ENCODE data around the gene ADAMTS8. TPM values are rescaled to one million over a fixed set of nuclear protein-coding genes. Genes with fewer than 3 reads are reported as not detected.

ADAMTS8 gene
- total RNA-seq, 1 donor = 2.6 TPM

GRCh38 chr11:130358398-130358797 is 70.0 kb downstream of the ADAMTS8 start:
- H3K4me3 ChIP-seq (ENCODE audit: low read depth, low read length) = no peak overlapping the region
- TF ChIP-seq, protein P1, sequence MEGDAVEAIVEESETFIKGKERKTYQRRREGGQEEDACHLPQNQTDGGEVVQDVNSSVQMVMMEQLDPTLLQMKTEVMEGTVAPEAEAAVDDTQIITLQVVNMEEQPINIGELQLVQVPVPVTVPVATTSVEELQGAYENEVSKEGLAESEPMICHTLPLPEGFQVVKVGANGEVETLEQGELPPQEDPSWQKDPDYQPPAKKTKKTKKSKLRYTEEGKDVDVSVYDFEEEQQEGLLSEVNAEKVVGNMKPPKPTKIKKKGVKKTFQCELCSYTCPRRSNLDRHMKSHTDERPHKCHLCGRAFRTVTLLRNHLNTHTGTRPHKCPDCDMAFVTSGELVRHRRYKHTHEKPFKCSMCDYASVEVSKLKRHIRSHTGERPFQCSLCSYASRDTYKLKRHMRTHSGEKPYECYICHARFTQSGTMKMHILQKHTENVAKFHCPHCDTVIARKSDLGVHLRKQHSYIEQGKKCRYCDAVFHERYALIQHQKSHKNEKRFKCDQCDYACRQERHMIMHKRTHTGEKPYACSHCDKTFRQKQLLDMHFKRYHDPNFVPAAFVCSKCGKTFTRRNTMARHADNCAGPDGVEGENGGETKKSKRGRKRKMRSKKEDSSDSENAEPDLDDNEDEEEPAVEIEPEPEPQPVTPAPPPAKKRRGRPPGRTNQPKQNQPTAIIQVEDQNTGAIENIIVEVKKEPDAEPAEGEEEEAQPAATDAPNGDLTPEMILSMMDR (IDR thresholded peaks at IDR 0.05; ENCODE audit: insufficient read depth, low read length) = no peak
- no peak for DNase-seq (ENCODE audit: low read depth)

Other genes with a start within 250 kb of the ADAMTS8 start
- 24.8 and 45.8 TPM in 2 replicates for gene ZBTB44, start 113.7 kb downstream of the ADAMTS8 start, total RNA-seq (ENCODE audit: low replicate concordance)
- gene ADAMTS15, start 20.0 kb upstream of the ADAMTS8 start, total RNA-seq (ENCODE audit: low replicate concordance) = 8.6 and 30.8 TPM in 2 replicates